ENCODE measurements around the gene HECTD2. TPM values are rescaled to one million over a fixed set of nuclear protein-coding genes. Genes with fewer than 3 reads are reported as not detected.
"Not testable (repeated sequence)": the region's sequence is repeated elsewhere in the genome, so short reads cannot be mapped to it uniquely, and the experiment has no call there.

HECTD2 gene
- total RNA-seq, 1 donor from 2014 or later = 27.6 TPM

GRCh38 chr10:91435241-91435640, 25.1 kb downstream of the HECTD2 start:
- Mint-ChIP-seq H3K27ac (ENCODE audit: unreplicated experiment) (no peak overlapping the region), H3K9me3 (ENCODE audit: unreplicated experiment) (peaks cover 6% of the 10 kb centered on the region), H3K4me1 (ENCODE audit: low read depth, unreplicated experiment) (no peaks in the 10 kb centered on the region), H3K36me3 (ENCODE audit: unreplicated experiment) (peaks cover 21% of the 10 kb centered on the region), H3K27me3 (ENCODE audit: unreplicated experiment) (no peaks in the 10 kb centered on the region), H3K4me3 (ENCODE audit: unreplicated experiment) (no peak overlapping the region)
- no peak for DNase-seq
- TF ChIP-seq, protein P1, sequence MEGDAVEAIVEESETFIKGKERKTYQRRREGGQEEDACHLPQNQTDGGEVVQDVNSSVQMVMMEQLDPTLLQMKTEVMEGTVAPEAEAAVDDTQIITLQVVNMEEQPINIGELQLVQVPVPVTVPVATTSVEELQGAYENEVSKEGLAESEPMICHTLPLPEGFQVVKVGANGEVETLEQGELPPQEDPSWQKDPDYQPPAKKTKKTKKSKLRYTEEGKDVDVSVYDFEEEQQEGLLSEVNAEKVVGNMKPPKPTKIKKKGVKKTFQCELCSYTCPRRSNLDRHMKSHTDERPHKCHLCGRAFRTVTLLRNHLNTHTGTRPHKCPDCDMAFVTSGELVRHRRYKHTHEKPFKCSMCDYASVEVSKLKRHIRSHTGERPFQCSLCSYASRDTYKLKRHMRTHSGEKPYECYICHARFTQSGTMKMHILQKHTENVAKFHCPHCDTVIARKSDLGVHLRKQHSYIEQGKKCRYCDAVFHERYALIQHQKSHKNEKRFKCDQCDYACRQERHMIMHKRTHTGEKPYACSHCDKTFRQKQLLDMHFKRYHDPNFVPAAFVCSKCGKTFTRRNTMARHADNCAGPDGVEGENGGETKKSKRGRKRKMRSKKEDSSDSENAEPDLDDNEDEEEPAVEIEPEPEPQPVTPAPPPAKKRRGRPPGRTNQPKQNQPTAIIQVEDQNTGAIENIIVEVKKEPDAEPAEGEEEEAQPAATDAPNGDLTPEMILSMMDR (IDR thresholded peaks at IDR 0.05; ENCODE audit: partially characterized antibody, unreplicated experiment) = no peak

DNA sequence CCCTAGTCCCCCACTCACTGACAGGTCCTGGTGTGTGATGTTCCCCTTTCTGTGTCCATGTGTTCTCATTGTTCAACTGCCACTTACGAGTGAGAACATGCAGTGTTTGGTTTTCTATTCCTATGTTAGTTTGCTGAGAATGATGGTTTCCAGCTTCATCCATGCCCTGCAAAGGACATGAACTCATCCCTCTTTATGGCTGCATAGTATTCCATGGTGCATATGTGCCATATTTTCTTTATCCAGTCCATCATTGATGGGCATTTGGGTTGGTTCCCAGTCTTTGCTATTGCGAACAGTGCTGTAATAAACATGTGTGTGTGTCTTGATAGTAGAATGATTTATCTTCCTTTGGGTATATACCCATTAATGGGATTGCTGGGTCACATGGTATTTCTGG, 28.1 kb downstream of the HECTD2 start:
- H3K27me3 Mint-ChIP-seq (ENCODE audit: unreplicated experiment); DNase-seq; H3K4me1 Mint-ChIP-seq (ENCODE audit: low read depth, unreplicated experiment); H3K9me3 Mint-ChIP-seq (ENCODE audit: unreplicated experiment); H3K27ac Mint-ChIP-seq (ENCODE audit: unreplicated experiment); H3K4me3 Mint-ChIP-seq (ENCODE audit: unreplicated experiment): not testable (repeated sequence)
- peaks cover 21% of the 10 kb centered on the region for H3K36me3 Mint-ChIP-seq (ENCODE audit: unreplicated experiment)

GRCh38 chr10:91444211-91445182, 34.4 kb downstream of the HECTD2 start:
- DNase-seq = no peak
- peaks cover 11% of the 10 kb centered on the region for H3K4me1 Mint-ChIP-seq (ENCODE audit: low read depth, unreplicated experiment)
- peaks cover 8% of the 10 kb centered on the region for H3K9me3 Mint-ChIP-seq (ENCODE audit: unreplicated experiment)
- no peaks in the 10 kb centered on the region for H3K27me3 Mint-ChIP-seq (ENCODE audit: unreplicated experiment)
- H3K36me3 Mint-ChIP-seq (ENCODE audit: unreplicated experiment) = peaks cover 12% of the 10 kb centered on the region
- peak overlapping the region; percentile 28 for H3K27ac Mint-ChIP-seq (ENCODE audit: unreplicated experiment)
- TF ChIP-seq, protein P1 (IDR thresholded peaks at IDR 0.05; ENCODE audit: partially characterized antibody, unreplicated experiment) = no peak
- peak overlapping the region; percentile 30 for H3K4me3 Mint-ChIP-seq (ENCODE audit: unreplicated experiment)

DNA sequence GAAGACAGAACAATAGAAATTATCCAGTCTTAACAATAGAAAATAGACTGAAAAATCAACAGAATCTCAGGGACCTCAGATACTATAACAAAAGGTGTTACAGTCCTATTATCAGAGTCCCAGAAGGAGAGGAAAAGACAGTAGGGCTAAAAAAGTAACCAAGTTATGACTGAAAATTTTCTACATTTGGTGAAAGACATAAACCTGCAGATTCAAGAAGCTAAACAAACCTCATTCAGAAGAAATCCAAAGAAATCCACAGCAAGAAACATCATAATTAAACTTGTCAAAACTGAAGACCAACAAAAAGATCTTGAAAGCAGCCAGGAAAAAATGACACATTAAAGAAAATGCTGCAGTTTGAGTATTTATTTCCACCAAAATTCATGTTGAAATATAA, 41.9 kb downstream of the HECTD2 start:
- Mint-ChIP-seq H3K4me3 (ENCODE audit: unreplicated experiment) (no peak overlapping the region), H3K27ac (ENCODE audit: unreplicated experiment) (no peak overlapping the region), H3K27me3 (ENCODE audit: unreplicated experiment) (peaks cover 2% of the 10 kb centered on the region), H3K9me3 (ENCODE audit: unreplicated experiment) (peaks cover 15% of the 10 kb centered on the region), H3K4me1 (ENCODE audit: low read depth, unreplicated experiment) (no peaks in the 10 kb centered on the region), H3K36me3 (ENCODE audit: unreplicated experiment) (peaks cover 36% of the 10 kb centered on the region)
- TF ChIP-seq, protein P1 (IDR thresholded peaks at IDR 0.05; ENCODE audit: partially characterized antibody, unreplicated experiment) = no peak
- DNase-seq = no peak

DNA sequence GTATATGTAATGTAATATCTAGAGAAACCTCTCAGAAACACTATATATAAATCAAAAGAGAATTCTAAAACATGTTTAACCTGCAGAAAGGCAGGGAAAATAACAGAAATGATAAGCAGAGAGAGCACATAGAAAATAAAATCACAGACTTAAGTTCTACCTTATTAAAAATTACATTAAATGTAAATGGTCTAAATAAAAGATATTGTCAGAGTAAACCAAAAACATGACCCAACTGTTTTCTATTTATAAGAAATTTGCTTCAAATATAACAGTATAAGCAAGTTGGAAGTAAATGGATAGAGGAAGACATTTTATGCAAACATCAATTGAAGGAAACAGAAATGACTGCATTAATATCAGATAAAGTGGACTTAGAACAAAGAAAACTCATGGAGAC, 43.4 kb downstream of the HECTD2 start:
- peaks cover 15% of the 10 kb centered on the region for H3K9me3 Mint-ChIP-seq (ENCODE audit: unreplicated experiment)
- no peak overlapping the region for H3K27ac Mint-ChIP-seq (ENCODE audit: unreplicated experiment)
- H3K4me3 Mint-ChIP-seq (ENCODE audit: unreplicated experiment) = no peak overlapping the region
- no peak for DNase-seq
- TF ChIP-seq, protein P1 (IDR thresholded peaks at IDR 0.05; ENCODE audit: partially characterized antibody, unreplicated experiment) = no peak
- H3K36me3 Mint-ChIP-seq (ENCODE audit: unreplicated experiment) = peaks cover 36% of the 10 kb centered on the region
- no peaks in the 10 kb centered on the region for H3K4me1 Mint-ChIP-seq (ENCODE audit: low read depth, unreplicated experiment)
- H3K27me3 Mint-ChIP-seq (ENCODE audit: unreplicated experiment) = peaks cover 2% of the 10 kb centered on the region

DNA sequence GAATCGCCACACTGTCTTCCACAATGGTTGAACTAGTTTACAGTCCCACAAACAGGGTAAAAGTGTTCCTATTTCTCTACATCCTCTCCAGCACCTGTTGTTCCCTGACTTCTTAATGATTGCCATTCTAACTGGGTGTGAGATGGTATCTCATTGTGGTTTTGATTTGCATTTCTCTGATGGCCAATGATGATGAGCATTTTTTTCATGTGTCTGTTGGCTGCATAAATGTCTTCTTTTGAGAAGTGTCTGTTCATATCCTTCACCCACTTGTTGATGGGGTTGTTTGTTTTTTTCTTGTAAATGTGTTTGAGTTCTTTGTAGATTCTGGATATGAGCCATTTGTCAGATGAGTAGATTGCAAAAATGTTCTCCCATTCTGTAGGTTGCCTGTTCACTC, 45.0 kb downstream of the HECTD2 start:
- H3K4me3 Mint-ChIP-seq (ENCODE audit: unreplicated experiment); H3K4me1 Mint-ChIP-seq (ENCODE audit: low read depth, unreplicated experiment); H3K27me3 Mint-ChIP-seq (ENCODE audit: unreplicated experiment); H3K9me3 Mint-ChIP-seq (ENCODE audit: unreplicated experiment); H3K27ac Mint-ChIP-seq (ENCODE audit: unreplicated experiment); DNase-seq: not testable (repeated sequence)
- peaks cover 29% of the 10 kb centered on the region for H3K36me3 Mint-ChIP-seq (ENCODE audit: unreplicated experiment)
